Lower lobe of right lung (tissue), 2 donors: Measurements from ENCODE around the gene SRRM2. TPM values are rescaled to one million over a fixed set of nuclear protein-coding genes. Genes with fewer than 3 reads are reported as not detected.

Experiments used
- ATAC-seq, 2 donors: fragments of 200-7000 bp; cut with Tn5 transposase; one replicate each; pipeline ENCODE4 v1.9.1; 2020 to 2022; ENCODE audit warnings: mild to moderate bottlenecking in 2 of 2, moderate library complexity in 2 of 2
- DNase-seq: peaks from one replicate; pipeline ENCODE4 v3.0.0-alpha.2; 2020
- H3K27ac ChIP-seq: fragments of 200-600 bp; one replicate; pipeline ENCODE4 v1.8.0; 2022
- H3K27me3 ChIP-seq: fragments of 200-600 bp; one replicate; pipeline ENCODE4 v1.8.0; 2022; ENCODE audit warnings: low read depth
- H3K36me3 ChIP-seq: fragments of 200-600 bp; one replicate; pipeline ENCODE4 v1.8.0; 2022; ENCODE audit warnings: mild to moderate bottlenecking
- H3K4me1 ChIP-seq: fragments of 200-600 bp; one replicate; pipeline ENCODE4 v1.8.0; 2022
- H3K4me3 ChIP-seq: fragments of 200-600 bp; one replicate; pipeline ENCODE4 v1.8.0; 2022; ENCODE audit warnings: mild to moderate bottlenecking
- H3K9me3 ChIP-seq: fragments of 200-600 bp; one replicate; pipeline ENCODE4 v1.8.0; 2022
- CTCF ChIP-seq: fragments of 200-600 bp; IDR thresholded peaks from one replicate; pipeline ENCODE4 v1.8.0; 2022; ENCODE audit warnings: antibody characterized with exemption, mild to moderate bottlenecking
- intact Hi-C: fragments of 100-400 bp; cut with DNase I; formaldehyde crosslinking; loops from one replicate; pipeline ENCODE4 v1.11.0; 2022
- total RNA-seq: library from RNA; stranded (reverse); fragmentation: NEBNext Ultra II Directional; extraction: Animal tissue kit (Norgen Biotek cat#: 25700); gene quantifications from one replicate; pipeline ENCODE4 v1.2.1, GENCODE V29; 2021
- donor health status: DM: no; HTN: yes; CAD: no; lungs with severe emphysema.

Gene SRRM2
- total RNA-seq, 1 donor from 2014 or later: 659 TPM

GRCh38 chr16:2818272-2818876 lies 65.9 kb downstream of the SRRM2 start:
- no peak for TF ChIP-seq CTCF
- DNase-seq (peak; percentile 29), ATAC-seq (no peak)
- H3K36me3 ChIP-seq: no peaks in the 10 kb centered on the region
- H3K9me3 ChIP-seq: no peaks in the 10 kb centered on the region
- no peak overlapping the region for H3K27ac ChIP-seq
- intact Hi-C loops: no loop called here
- H3K4me1 ChIP-seq: no peaks in the 10 kb centered on the region
- peaks cover 22% of the 10 kb centered on the region for H3K27me3 ChIP-seq
- no peak overlapping the region for H3K4me3 ChIP-seq

GRCh38 chr16:2819179-2819938 lies 66.9 kb downstream of the SRRM2 start:
- intact Hi-C loops: no loop called here

GRCh38 chr16:2819939-2820835 lies 67.7 kb downstream of the SRRM2 start:
- Histone ChIP-seq H3K4me3 (no peak overlapping the region), H3K4me1 (no peaks in the 10 kb centered on the region), H3K9me3 (no peaks in the 10 kb centered on the region), H3K36me3 (no peaks in the 10 kb centered on the region), H3K27ac (no peak overlapping the region), H3K27me3 (peaks cover 15% of the 10 kb centered on the region)
- DNase-seq (peak; percentile 40), ATAC-seq (no peak)
- TF ChIP-seq CTCF: no peak
- intact Hi-C loops: no loop called here

More at GRCh38 chr16:2819179-2819938, 66.9 kb downstream of the SRRM2 start:
- ATAC-seq: no peak
- DNase-seq: peak; percentile 16
- Histone ChIP-seq H3K36me3 (no peaks in the 10 kb centered on the region), H3K4me1 (no peaks in the 10 kb centered on the region), H3K4me3 (no peak overlapping the region), H3K9me3 (no peaks in the 10 kb centered on the region), H3K27ac (no peak overlapping the region), H3K27me3 (peaks cover 18% of the 10 kb centered on the region)
- TF ChIP-seq CTCF: no peak

Other genes with a start within 250 kb of the SRRM2 start
- 313 TPM for gene ATP6V0C, start 238.7 kb upstream of the SRRM2 start, total RNA-seq
- gene AMDHD2, start 232.3 kb upstream of the SRRM2 start, total RNA-seq: 53.4 TPM
- 1.4 TPM for gene CEMP1, start 221.2 kb upstream of the SRRM2 start, total RNA-seq
- 74.4 TPM for gene PDPK1, start 214.6 kb upstream of the SRRM2 start, total RNA-seq
- gene KCTD5, start 70.1 kb upstream of the SRRM2 start, total RNA-seq: 24.8 TPM
- gene PRSS27, start 32.4 kb upstream of the SRRM2 start, total RNA-seq: 1.3 TPM
- gene ELOB, start 24.6 kb downstream of the SRRM2 start, total RNA-seq: 196 TPM
- gene PRSS33, start 34.9 kb downstream of the SRRM2 start, total RNA-seq: not detected
- not detected for gene PRSS41, start 45.8 kb downstream of the SRRM2 start, total RNA-seq
- gene PRSS21, start 64.6 kb downstream of the SRRM2 start, total RNA-seq: 26.5 TPM
- 4.5 TPM for gene ZG16B, start 77.7 kb downstream of the SRRM2 start, total RNA-seq
- gene PRSS22, start 105.5 kb downstream of the SRRM2 start, total RNA-seq: 15.3 TPM
- 27.8 TPM for gene FLYWCH2, start 130.6 kb downstream of the SRRM2 start, total RNA-seq
- gene FLYWCH1, start 159.3 kb downstream of the SRRM2 start, total RNA-seq: 34.7 TPM
- not detected for gene KREMEN2, start 211.6 kb downstream of the SRRM2 start, total RNA-seq
- 10.8 TPM for gene PAQR4, start 216.7 kb downstream of the SRRM2 start, total RNA-seq
- gene PKMYT1, start 227.8 kb downstream of the SRRM2 start, total RNA-seq: 4.0 TPM